Activated CD8-positive, alpha-beta T cell treated with anti-CD3 and anti-CD28 coated beads, Interleukin-2, amount 10 ng/mL, durations not matched to agents 7 days and 5 days (primary cell): Measurements from ENCODE around the gene TRIP11. TPM values are rescaled to one million over a fixed set of nuclear protein-coding genes. Genes with fewer than 3 reads are reported as not detected.

Source experiments
- ATAC-seq: fragments of 150-1000 bp; cut with Tn5 transposase; one replicate; pipeline ENCODE4 v1.10.0; 2021; ENCODE audit warnings: moderate library complexity
- CTCF ChIA-PET: fragments of 350-600 bp; sonication (Branson Sonifier 250); formaldehyde crosslinking; loops from one replicate; lab custom pipeline; 2021; ENCODE audit warnings: antibody characterized with exemption; lab: Charles Lee
- POLR2A ChIA-PET: fragments of 350-600 bp; sonication (Branson Sonifier 250); formaldehyde crosslinking; loops from one replicate; lab custom pipeline; 2021; ENCODE audit warnings: antibody characterized with exemption; lab: Charles Lee
- DNase-seq: peaks from one replicate; pipeline ENCODE4 v3.0.0-alpha.2; 2020
- H3K27ac Mint-ChIP-seq: one replicate; pipeline ENCODE4 v1.8.0; 2021; ENCODE audit warnings: mild to moderate bottlenecking, mixed read lengths
- H3K27me3 Mint-ChIP-seq: one replicate; pipeline ENCODE4 v1.8.0; 2021; ENCODE audit warnings: low read depth, mixed read lengths
- H3K36me3 Mint-ChIP-seq: one replicate; pipeline ENCODE4 v1.8.0; 2021; ENCODE audit warnings: low read depth, mixed read lengths
- H3K4me1 Mint-ChIP-seq: one replicate; pipeline ENCODE4 v1.8.0; 2021; ENCODE audit warnings: low read depth, mixed read lengths
- H3K4me3 Mint-ChIP-seq: one replicate; pipeline ENCODE4 v1.8.0; 2021; ENCODE audit warnings: mild to moderate bottlenecking, mixed read lengths
- H3K9me3 Mint-ChIP-seq: one replicate; pipeline ENCODE4 v1.8.0; 2022; ENCODE audit warnings: mixed read lengths; ENCODE audit not compliant: insufficient read depth
- total RNA-seq, 2 experiments: library from RNA; stranded (reverse); gene quantifications; one replicate each; pipeline ENCODE4 v1.2.3, GENCODE V29; 2021

TRIP11 gene
- total RNA-seq, 2 experiments from 2014 or later = 43.6 to 44.5 TPM

GRCh38 chr14:91934554-91935285 lies 105.1 kb downstream of the TRIP11 start:
- Mint-ChIP-seq H3K27me3 (peaks cover 3% of the 10 kb centered on the region), H3K9me3 (no peaks in the 10 kb centered on the region), H3K36me3 (no peaks in the 10 kb centered on the region), H3K27ac (peak overlapping the region; percentile 8), H3K4me1 (peaks cover 2% of the 10 kb centered on the region), H3K4me3 (no peak overlapping the region)
- no peak for DNase-seq
- ChIA-PET POLR2A (no interaction called here), CTCF (no interaction called here)
- ATAC-seq = no peak

- H3K36me3 Mint-ChIP-seq = no peaks in the 10 kb centered on the region
- CTCF ChIA-PET = no interaction called here
- H3K4me1 Mint-ChIP-seq = peaks cover 2% of the 10 kb centered on the region
- POLR2A ChIA-PET = no interaction called here
- no peak overlapping the region for H3K4me3 Mint-ChIP-seq
- no peak overlapping the region for H3K27ac Mint-ChIP-seq
- DNase-seq (no peak), ATAC-seq (no peak)
- H3K9me3 Mint-ChIP-seq = no peaks in the 10 kb centered on the region
- peaks cover 3% of the 10 kb centered on the region for H3K27me3 Mint-ChIP-seq
Observed at GRCh38 chr14:91931478-91932088, 108.3 kb downstream of the TRIP11 start.

- CTCF ChIA-PET = no interaction called here
- H3K27ac Mint-ChIP-seq = no peak overlapping the region
- no peaks in the 10 kb centered on the region for H3K9me3 Mint-ChIP-seq
- DNase-seq = no peak
- no peak overlapping the region for H3K4me3 Mint-ChIP-seq
- ATAC-seq = no peak
- peaks cover 2% of the 10 kb centered on the region for H3K4me1 Mint-ChIP-seq
- H3K27me3 Mint-ChIP-seq = peaks cover 3% of the 10 kb centered on the region
- POLR2A ChIA-PET = no interaction called here
- H3K36me3 Mint-ChIP-seq = no peaks in the 10 kb centered on the region
Observed at GRCh38 chr14:91929700-91930099, 110.2 kb downstream of the TRIP11 start.

GRCh38 chr14:91927800-91928199 lies 112.1 kb downstream of the TRIP11 start:
- Mint-ChIP-seq H3K4me3 (no peak overlapping the region), H3K4me1 (peaks cover 2% of the 10 kb centered on the region), H3K27me3 (peaks cover 3% of the 10 kb centered on the region), H3K27ac (no peak overlapping the region), H3K9me3 (no peaks in the 10 kb centered on the region), H3K36me3 (no peaks in the 10 kb centered on the region)
- ATAC-seq (no peak), DNase-seq (no peak)
- ChIA-PET CTCF (no interaction called here), POLR2A (no interaction called here)

- Mint-ChIP-seq H3K4me3 (no peak overlapping the region), H3K4me1 (peaks cover 2% of the 10 kb centered on the region), H3K36me3 (no peaks in the 10 kb centered on the region), H3K9me3 (no peaks in the 10 kb centered on the region), H3K27ac (no peak overlapping the region), H3K27me3 (peaks cover 3% of the 10 kb centered on the region)
- CTCF ChIA-PET = no interaction called here
- POLR2A ChIA-PET = no interaction called here
- no peak for ATAC-seq
- no peak for DNase-seq
Observed at GRCh38 chr14:91927191-91927590, 112.7 kb downstream of the TRIP11 start.

- Mint-ChIP-seq H3K36me3 (no peaks in the 10 kb centered on the region), H3K4me3 (no peak overlapping the region), H3K4me1 (peaks cover 2% of the 10 kb centered on the region), H3K27me3 (peaks cover 3% of the 10 kb centered on the region), H3K9me3 (no peaks in the 10 kb centered on the region), H3K27ac (no peak overlapping the region)
- ChIA-PET POLR2A (no interaction called here), CTCF (no interaction called here)
- ATAC-seq (no peak), DNase-seq (no peak)
Observed at GRCh38 chr14:91926131-91926890, 113.5 kb downstream of the TRIP11 start.

- Mint-ChIP-seq H3K9me3 (no peaks in the 10 kb centered on the region), H3K27me3 (no peaks in the 10 kb centered on the region), H3K4me1 (no peaks in the 10 kb centered on the region), H3K27ac (no peak overlapping the region), H3K36me3 (no peaks in the 10 kb centered on the region), H3K4me3 (no peak overlapping the region)
- ChIA-PET CTCF (no interaction called here), POLR2A (no interaction called here)
- no peak for ATAC-seq
- DNase-seq = no peak
Observed at GRCh38 chr14:91925727-91926121, 114.1 kb downstream of the TRIP11 start.

- ChIA-PET POLR2A (no interaction called here), CTCF (interaction anchor here (2.8 kb wide), 1 partner anchor 14 kb away, joined by 10 read pairs; no protein-coding TSS in a partner anchor)
Observed at GRCh38 chr14:91925001-91925726, 114.7 kb downstream of the TRIP11 start.

GRCh38 chr14:91920526-91920925 lies 119.3 kb downstream of the TRIP11 start:
- Mint-ChIP-seq H3K36me3 (peaks cover 1% of the 10 kb centered on the region), H3K9me3 (no peaks in the 10 kb centered on the region), H3K4me3 (no peak overlapping the region), H3K27me3 (peaks cover 4% of the 10 kb centered on the region), H3K27ac (no peak overlapping the region), H3K4me1 (no peaks in the 10 kb centered on the region)
- CTCF ChIA-PET = no interaction called here
- no peak for DNase-seq
- no peak for ATAC-seq
- POLR2A ChIA-PET = no interaction called here

More at GRCh38 chr14:91925001-91925726, 114.7 kb downstream of the TRIP11 start:
- Mint-ChIP-seq H3K27me3 (no peaks in the 10 kb centered on the region), H3K36me3 (no peaks in the 10 kb centered on the region), H3K4me1 (no peaks in the 10 kb centered on the region), H3K4me3 (no peak overlapping the region), H3K27ac (no peak overlapping the region), H3K9me3 (no peaks in the 10 kb centered on the region)
- ATAC-seq = no peak
- DNase-seq = no peak

- H3K27ac Mint-ChIP-seq = no peak overlapping the region
Observed at GRCh38 chr14:91919814-91920213, 120.0 kb downstream of the TRIP11 start.

GRCh38 chr14:91918186-91918883 lies 121.5 kb downstream of the TRIP11 start:
- no peak for DNase-seq
- ChIA-PET CTCF (interaction anchor here (1.2 to 1.6 kb wide), 2 partner anchors 78 to 213 kb away, joined by 3 to 4 read pairs; no protein-coding TSS in a partner anchor), POLR2A (interaction anchor here (0.5 kb wide), 1 partner anchor 145 kb away, joined by 3 read pairs; no protein-coding TSS in a partner anchor)
- no peak overlapping the region for H3K27ac Mint-ChIP-seq
- peaks cover 4% of the 10 kb centered on the region for H3K27me3 Mint-ChIP-seq
- no peak for ATAC-seq
- H3K4me1 Mint-ChIP-seq = no peaks in the 10 kb centered on the region
- H3K36me3 Mint-ChIP-seq = peaks cover 1% of the 10 kb centered on the region
- no peaks in the 10 kb centered on the region for H3K9me3 Mint-ChIP-seq
- no peak overlapping the region for H3K4me3 Mint-ChIP-seq

More at GRCh38 chr14:91919814-91920213, 120.0 kb downstream of the TRIP11 start:
- H3K9me3 Mint-ChIP-seq = no peaks in the 10 kb centered on the region
- no peaks in the 10 kb centered on the region for H3K4me1 Mint-ChIP-seq
- H3K36me3 Mint-ChIP-seq = peaks cover 1% of the 10 kb centered on the region
- ATAC-seq = no peak
- ChIA-PET CTCF (no interaction called here), POLR2A (no interaction called here)
- H3K27me3 Mint-ChIP-seq = peaks cover 4% of the 10 kb centered on the region
- no peak overlapping the region for H3K4me3 Mint-ChIP-seq
- no peak for DNase-seq
